GM23338 (cell line): ENCODE measurements around the gene LENG9. TPM values are rescaled to one million over a fixed set of nuclear protein-coding genes. Genes with fewer than 3 reads are reported as not detected.

Source experiments
- ATAC-seq: fragments of 200-7000 bp; cut with Tn5 transposase; 3 replicates; pipeline ENCODE4 v1.9.1; 2020
- DNase-seq: peaks from one replicate; pipeline ENCODE4 v3.0.0-alpha.2; 2015; ENCODE audit warnings: low spot score
- H2AFZ ChIP-seq: fragments of 200-600 bp; sonication (generic); 2 replicates; pipeline ENCODE4 v1.8.0; 2016; ENCODE audit warnings: antibody characterized with exemption, mild to moderate bottlenecking, moderate library complexity
- H3F3A ChIP-seq: fragments of 200-600 bp; sonication (generic); replicated peaks from 2 replicates; pipeline ENCODE4 v1.8.0; 2017; ENCODE audit warnings: antibody characterized with exemption, mixed run types, low read depth
- H3K27ac ChIP-seq: fragments of 200-600 bp; sonication (generic); 2 replicates; pipeline ENCODE4 v1.6.1; 2016; ENCODE audit warnings: low read depth
- H3K27me3 ChIP-seq: fragments of 200-600 bp; sonication (generic); 2 replicates; pipeline ENCODE4 v1.8.0; 2016; ENCODE audit warnings: mild to moderate bottlenecking, mixed run types, moderate library complexity; ENCODE audit not compliant: insufficient read depth
- H3K36me3 ChIP-seq: fragments of 200-600 bp; sonication (generic); 2 replicates; pipeline ENCODE4 v1.8.0; 2016; ENCODE audit warnings: mild to moderate bottlenecking; ENCODE audit not compliant: insufficient read depth
- H3K4me1 ChIP-seq: fragments of 200-600 bp; sonication (generic); 2 replicates; pipeline ENCODE4 v1.8.0; 2016; ENCODE audit warnings: mild to moderate bottlenecking, moderate library complexity; ENCODE audit not compliant: insufficient read depth
- H3K4me2 ChIP-seq: fragments of 200-600 bp; sonication (generic); 2 replicates; pipeline ENCODE4 v1.7.1; 2017; ENCODE audit warnings: mixed run types
- H3K4me3 ChIP-seq: fragments of 200-600 bp; sonication (generic); 2 replicates; pipeline ENCODE4 v1.6.1; 2016; ENCODE audit warnings: mixed run types
- H3K79me2 ChIP-seq: fragments of 200-600 bp; sonication (generic); replicated peaks from 2 replicates; pipeline ENCODE4 v1.8.0; 2017; ENCODE audit warnings: mild to moderate bottlenecking; ENCODE audit not compliant: insufficient read depth
- H3K9me2 ChIP-seq: fragments of 200-600 bp; sonication (generic); 2 replicates; pipeline ENCODE4 v1.8.0; 2017; ENCODE audit not compliant: insufficient read depth
- H4K20me1 ChIP-seq: fragments of 200-600 bp; sonication (generic); replicated peaks from 2 replicates; pipeline ENCODE4 v1.8.0; 2017; ENCODE audit warnings: mild to moderate bottlenecking; ENCODE audit not compliant: insufficient read depth
- H3K27ac Mint-ChIP-seq: 2 replicates; pipeline ENCODE4 v1.8.0; 2020; ENCODE audit warnings: inconsistent platforms, mild to moderate bottlenecking, moderate library complexity, mixed read lengths
- H3K27me3 Mint-ChIP-seq: 3 replicates; pipeline ENCODE4 v1.8.0; 2022; ENCODE audit warnings: low read depth, mild to moderate bottlenecking, moderate library complexity, mixed read lengths, inconsistent platforms; ENCODE audit not compliant: insufficient read depth, poor library complexity
- H3K36me3 Mint-ChIP-seq: 3 replicates; pipeline ENCODE4 v1.8.0; 2021; ENCODE audit warnings: low read depth, mild to moderate bottlenecking, inconsistent platforms, moderate library complexity, mixed read lengths
- H3K4me1 Mint-ChIP-seq: 3 replicates; pipeline ENCODE4 v1.8.0; 2020; ENCODE audit warnings: mild to moderate bottlenecking, inconsistent platforms, mixed read lengths
- H3K4me3 Mint-ChIP-seq: 3 replicates; pipeline ENCODE4 v1.8.0; 2021; ENCODE audit warnings: moderate library complexity, mild to moderate bottlenecking, inconsistent platforms, mixed read lengths
- H3K9me3 Mint-ChIP-seq: 3 replicates; pipeline ENCODE4 v1.8.0; 2020; ENCODE audit warnings: moderate library complexity, mild to moderate bottlenecking, inconsistent platforms, mixed read lengths
- CREB1 ChIP-seq: fragments of 250-450 bp; sonication (Bioruptor Pico); IDR thresholded peaks from 2 replicates; pipeline ENCODE4 v1.5.0; 2020; ENCODE audit warnings: low read depth, mild to moderate bottlenecking, moderate library complexity
- EZH2 ChIP-seq: fragments of 200-600 bp; sonication (generic); IDR thresholded peaks from one replicate; pipeline ENCODE4 v1.8.0; 2017; ENCODE audit warnings: antibody characterized with exemption, mild to moderate bottlenecking, low read depth; ENCODE audit not compliant: unreplicated experiment
- JUNB ChIP-seq: IDR thresholded peaks from one replicate; pipeline ENCODE4 v1.6.1; 2016; ENCODE audit warnings: antibody characterized with exemption; ENCODE audit not compliant: unreplicated experiment
- NANOG ChIP-seq: IDR thresholded peaks from 2 replicates; pipeline ENCODE4 v1.6.1; 2016; ENCODE audit warnings: antibody characterized with exemption, borderline replicate concordance
- POLR2AphosphoS5 ChIP-seq: IDR thresholded peaks from 2 replicates; pipeline ENCODE4 v1.6.1; 2016; ENCODE audit warnings: antibody characterized with exemption, low read depth
- REST ChIP-seq: IDR thresholded peaks from one replicate; pipeline ENCODE4 v1.6.1; 2018; ENCODE audit warnings: antibody characterized with exemption; ENCODE audit not compliant: unreplicated experiment
- STAT1 ChIP-seq: IDR thresholded peaks from one replicate; pipeline ENCODE4 v1.6.1; 2016; ENCODE audit warnings: antibody characterized with exemption; ENCODE audit not compliant: unreplicated experiment
- polyA plus RNA-seq: library from polyadenylated mRNA; unstranded; fragments of >200 nt; fragmentation: Nextera tagmentation; extraction: Ambion mirVana; gene quantifications from 2 replicates; pipeline ENCODE4 v1.2.1, GENCODE V29; 2016
- total RNA-seq: library from RNA; depleted of rRNA; stranded (reverse); fragments of >200 nt; shearing (Covaris generic); gene quantifications from 2 replicates; pipeline ENCODE4 v1.2.3, GENCODE V29; 2014
- TF ChIP-seq, protein P1 (sequence below), 2 experiments: fragments of 200-600 bp in 1 of 2; sonication (generic) in 1 of 2; conservative IDR thresholded peaks; 2 replicates each; pipeline versions ENCODE4 v1.5.1 to v1.6.1; 2016 to 2017; ENCODE audit warnings: antibody characterized with exemption in 2 of 2, low read depth in 2 of 2, mild to moderate bottlenecking in 2 of 2, moderate library complexity in 1 of 2

Gene LENG9
- total and polyA plus RNA-seq, 2 experiments from 2014 or later, result 0.26 to 6.4 TPM

- TF ChIP-seq REST (no peak), CREB1 (CRISPR knock-in tag) (no peak), STAT1 (no peak)
These were observed 11.6 kb downstream of the LENG9 start (continued) for GRCh38 chr19:54451997-54452396.

GRCh38 chr19:54451331-54451871 lies 12.2 kb downstream of the LENG9 start:
- Histone ChIP-seq H3F3A (no peaks in the 10 kb centered on the region), H4K20me1 (peaks cover 33% of the 10 kb centered on the region), H3K27ac (peak overlapping the region; percentile 26; the same call in 1 of the 2 replicates), H3K36me3 (peaks cover 29% of the 10 kb centered on the region), H3K79me2 (peaks cover 62% of the 10 kb centered on the region), H3K4me1 (peaks cover 9% of the 10 kb centered on the region), H3K27me3 (no peaks in the 10 kb centered on the region), H3K4me3 (no peak overlapping the region), H3K4me2 (no peak overlapping the region), H3K9me2 (no peaks in the 10 kb centered on the region), H2AFZ (no peak overlapping the region)
- H3K27me3 Mint-ChIP-seq, result peaks cover 15% of the 10 kb centered on the region
- peak overlapping the region; percentile 34; the same call in 1 of the 2 replicates for H3K27ac Mint-ChIP-seq
- DNase-seq, result no peak
- TF ChIP-seq STAT1 (no peak), POLR2AphosphoS5 (no peak), JUNB (no peak), NANOG (no peak), CREB1 (CRISPR knock-in tag) (no peak), EZH2 (no peak), REST (no peak)
- TF ChIP-seq, protein P1, sequence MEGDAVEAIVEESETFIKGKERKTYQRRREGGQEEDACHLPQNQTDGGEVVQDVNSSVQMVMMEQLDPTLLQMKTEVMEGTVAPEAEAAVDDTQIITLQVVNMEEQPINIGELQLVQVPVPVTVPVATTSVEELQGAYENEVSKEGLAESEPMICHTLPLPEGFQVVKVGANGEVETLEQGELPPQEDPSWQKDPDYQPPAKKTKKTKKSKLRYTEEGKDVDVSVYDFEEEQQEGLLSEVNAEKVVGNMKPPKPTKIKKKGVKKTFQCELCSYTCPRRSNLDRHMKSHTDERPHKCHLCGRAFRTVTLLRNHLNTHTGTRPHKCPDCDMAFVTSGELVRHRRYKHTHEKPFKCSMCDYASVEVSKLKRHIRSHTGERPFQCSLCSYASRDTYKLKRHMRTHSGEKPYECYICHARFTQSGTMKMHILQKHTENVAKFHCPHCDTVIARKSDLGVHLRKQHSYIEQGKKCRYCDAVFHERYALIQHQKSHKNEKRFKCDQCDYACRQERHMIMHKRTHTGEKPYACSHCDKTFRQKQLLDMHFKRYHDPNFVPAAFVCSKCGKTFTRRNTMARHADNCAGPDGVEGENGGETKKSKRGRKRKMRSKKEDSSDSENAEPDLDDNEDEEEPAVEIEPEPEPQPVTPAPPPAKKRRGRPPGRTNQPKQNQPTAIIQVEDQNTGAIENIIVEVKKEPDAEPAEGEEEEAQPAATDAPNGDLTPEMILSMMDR (conservative IDR thresholded peaks at IDR 0.05; ENCODE audit: low read depth in 2 of 2), result no peak
- peaks cover 12% of the 10 kb centered on the region for H3K9me3 Mint-ChIP-seq
- peaks cover 19% of the 10 kb centered on the region for H3K4me1 Mint-ChIP-seq
- ATAC-seq, result no peak
- H3K4me3 Mint-ChIP-seq, result peak overlapping the region; percentile 98; the same call in 2 of the 3 replicates
- H3K36me3 Mint-ChIP-seq, result peaks cover 59% of the 10 kb centered on the region
